NB4 (cell line): ENCODE results near the gene SPPL3.

Experiments
- DNase-seq: peaks from one replicate; pipeline ENCODE4 v3.0.0; 2010; ENCODE audit warnings: low read depth
- H3K4me3 ChIP-seq: one replicate; pipeline ENCODE4 v1.5.1; 2011; ENCODE audit warnings: mild to moderate bottlenecking, low read depth, low read length, moderate library complexity
- CTCF ChIP-seq: IDR thresholded peaks from one replicate; pipeline ENCODE4 v1.5.1; 2012; ENCODE audit warnings: low read depth, low read length
- MAX ChIP-seq: IDR thresholded peaks from 2 replicates; pipeline ENCODE4 v1.6.1; 2011; ENCODE audit warnings: low read depth, low read length
- MYC ChIP-seq: IDR thresholded peaks from 2 replicates; pipeline ENCODE4 v1.6.1; 2011; ENCODE audit warnings: low read depth, low read length
- POLR2A ChIP-seq: IDR thresholded peaks from 2 replicates; pipeline ENCODE4 v1.6.1; 2011; ENCODE audit warnings: mild to moderate bottlenecking; ENCODE audit not compliant: insufficient read length; ENCODE audit errors: extremely low read depth

SPPL3 gene

GRCh38 chr12:120741476-120742421, 162.4 kb downstream of the SPPL3 start:
- TF ChIP-seq POLR2A (no peak), MAX (no peak), CTCF (no peak), MYC (no peak)
- DNase-seq: no peak
- no peak overlapping the region for H3K4me3 ChIP-seq

- no peak for TF ChIP-seq CTCF
- TF ChIP-seq POLR2A: no peak
- no peak for TF ChIP-seq MYC
- no peak for TF ChIP-seq MAX
- no peak overlapping the region for H3K4me3 ChIP-seq
- DNase-seq: no peak
Measured at GRCh38 chr12:120740871-120741270, 163.3 kb downstream of the SPPL3 start.

GRCh38 chr12:120739821-120740613, 164.1 kb downstream of the SPPL3 start:
- DNase-seq: no peak
- no peak overlapping the region for H3K4me3 ChIP-seq
- no peak for TF ChIP-seq CTCF
- TF ChIP-seq MAX: no peak
- TF ChIP-seq POLR2A: no peak
- no peak for TF ChIP-seq MYC

- no peak overlapping the region for H3K4me3 ChIP-seq
- DNase-seq: peak; percentile 60
- no peak for TF ChIP-seq POLR2A
- no peak for TF ChIP-seq MAX
- TF ChIP-seq MYC: no peak
- no peak for TF ChIP-seq CTCF
Measured at GRCh38 chr12:120739031-120739762, 165.0 kb downstream of the SPPL3 start.

- no peak for DNase-seq
- no peak overlapping the region for H3K4me3 ChIP-seq
- no peak for TF ChIP-seq POLR2A
- TF ChIP-seq CTCF: no peak
- no peak for TF ChIP-seq MAX
- TF ChIP-seq MYC: no peak
Measured at GRCh38 chr12:120738252-120739030, 165.7 kb downstream of the SPPL3 start.
